Gastrocnemius medialis (tissue), 4 donors: ENCODE measurements around the gene PLD5. TPM values are rescaled to one million over a fixed set of nuclear protein-coding genes. Genes with fewer than 3 reads are reported as not detected.

ENCODE experiments used
- ATAC-seq, 2 donors: fragments of 150-250 bp; one replicate each; pipeline ENCODE4 v1.9.1; 2016
- DNase-seq, 2 donors: peaks; one replicate each; pipeline ENCODE4 v3.0.0-alpha.2; 2019
- H3K27ac ChIP-seq, 4 donors: fragments of 200-600 bp; sonication (generic); 1 replicate in 1 of 4; 2 replicates in 3 of 4; pipeline ENCODE4 v1.5.1; 2016 to 2018; ENCODE audit warnings: mild to moderate bottlenecking in 2 of 4, moderate library complexity in 1 of 4
- H3K27me3 ChIP-seq, 3 donors: fragments of 200-600 bp; sonication (generic) in 2 of 3; 1 replicate in 1 of 3; 2 replicates in 2 of 3; pipeline versions ENCODE4 v1.5.1 to v1.6.0; 2016 to 2019; ENCODE audit warnings: mild to moderate bottlenecking in 1 of 3, moderate library complexity in 1 of 3
- H3K36me3 ChIP-seq, 2 donors: fragments of 200-600 bp; sonication (generic) in 1 of 2; one replicate each; pipeline ENCODE4 v1.5.1; 2017 to 2018
- H3K4me1 ChIP-seq, 2 donors: fragments of 200-600 bp; sonication (generic) in 1 of 2; one replicate each; pipeline ENCODE4 v1.5.1; 2016 to 2017; ENCODE audit warnings: mild to moderate bottlenecking in 2 of 2
- H3K4me3 ChIP-seq, 4 donors: fragments of 200-600 bp; sonication (generic) in 3 of 4; 1 replicate in 1 of 4; 2 replicates in 3 of 4; pipeline ENCODE4 v1.5.1; 2016 to 2019; ENCODE audit warnings: mild to moderate bottlenecking in 2 of 4
- H3K9me3 ChIP-seq, 3 donors: fragments of 200-600 bp; sonication (generic) in 2 of 3; 1 replicate in 1 of 3; 2 replicates in 2 of 3; pipeline ENCODE4 v1.5.1; 2016 to 2019
- CTCF ChIP-seq, 5 experiments: fragments of 450-650 bp in 3 of 5; fragments of 200-600 bp in 2 of 5; sonication (generic) in 2 of 5; IDR thresholded peaks in 4 of 5; conservative IDR thresholded peaks in 1 of 5; 1 replicate in 4 of 5; 2 replicates in 1 of 5; pipeline ENCODE4 v1.5.1; 2016 to 2019; ENCODE audit warnings: antibody characterized with exemption in 5 of 5, mild to moderate bottlenecking in 3 of 5, moderate library complexity in 3 of 5
- POLR2A ChIP-seq, 2 donors: fragments of 450-650 bp; IDR thresholded peaks; one replicate each; pipeline ENCODE4 v1.6.1; 2017; ENCODE audit warnings: antibody characterized with exemption in 2 of 2, mild to moderate bottlenecking in 2 of 2, moderate library complexity in 2 of 2
- in situ Hi-C, 4 donors: fragments of 200-750 bp; cut with MboI; loops; one replicate each; pipeline versions ENCODE4 v1.15.0 to v1.8.0; 2017; ENCODE audit warnings: low sequenced_read_pairs in 4 of 4
- intact Hi-C: fragments of 100-400 bp; cut with DNase I; formaldehyde crosslinking; loops from one replicate; pipeline ENCODE4 v1.15.1; 2023; ENCODE audit warnings: low total_unique reads
- total RNA-seq, 4 donors: library from RNA; depleted of rRNA; stranded (reverse); fragments of >200 nt; gene quantifications; one replicate each; pipeline versions ENCODE4 v1.1.0 to v1.2.3, GENCODE V29; 2016

PLD5 gene
- under 1 TPM in 1 of 4 donors, not detected in 3; 0.04 TPM for total RNA-seq

GRCh38 chr1:242524571-242525359 lies at the start of gene PLD5:
Gene PLD5 (minus strand): TSS chr1:242524697.
- in situ Hi-C loops = no loop called here
- Histone ChIP-seq H3K9me3 (no peaks in the 10 kb centered on the region), H3K4me1 (peaks cover 0 to 10% of the 10 kb centered on the region in 2 donors), H3K27me3 (peaks cover 29 to 30% (median 30%) of the 10 kb centered on the region in 3 donors), H3K36me3 (no peaks in the 10 kb centered on the region), H3K27ac (no peak within 1 kb of the TSS), H3K4me3 (peak within 1 kb of the TSS; percentile 31 to 41 (median 37))
- DNase-seq = no peak
- TF ChIP-seq CTCF (IDR thresholded peaks at IDR 0.05 in 4 of 5, conservative IDR thresholded peaks at IDR 0.05 in 1 of 5) (no peak), POLR2A (IDR thresholded peaks at IDR 0.05) (no peak)
- no peak for ATAC-seq
- intact Hi-C loops = no loop called here

GRCh38 chr1:242569867-242570266 lies 45.4 kb upstream of the PLD5 start:
- no peak for ATAC-seq
- intact Hi-C loops = no loop called here

GRCh38 chr1:242568666-242569065 lies 44.2 kb upstream of the PLD5 start:
- no peak overlapping the region for H3K27ac ChIP-seq
- ATAC-seq = no peak

More at GRCh38 chr1:242569867-242570266, 45.4 kb upstream of the PLD5 start:
- H3K9me3 ChIP-seq = no peaks in the 10 kb centered on the region
- no peaks in the 10 kb centered on the region for H3K27me3 ChIP-seq
- no peak overlapping the region for H3K27ac ChIP-seq
- H3K4me1 ChIP-seq = no peaks in the 10 kb centered on the region
- H3K4me3 ChIP-seq = no peak overlapping the region
- H3K36me3 ChIP-seq = no peaks in the 10 kb centered on the region
- TF ChIP-seq CTCF (IDR thresholded peaks at IDR 0.05 in 4 of 5, conservative IDR thresholded peaks at IDR 0.05 in 1 of 5) (no peak), POLR2A (IDR thresholded peaks at IDR 0.05) (no peak)
- no peak for DNase-seq
- in situ Hi-C loops = no loop called here

GRCh38 chr1:242567596-242567995 lies 43.1 kb upstream of the PLD5 start:
- no peak for TF ChIP-seq CTCF (IDR thresholded peaks at IDR 0.05 in 4 of 5, conservative IDR thresholded peaks at IDR 0.05 in 1 of 5)
- TF ChIP-seq POLR2A (IDR thresholded peaks at IDR 0.05) = no peak
- Histone ChIP-seq H3K36me3 (no peaks in the 10 kb centered on the region), H3K27me3 (no peaks in the 10 kb centered on the region), H3K4me1 (no peaks in the 10 kb centered on the region), H3K27ac (no peak overlapping the region), H3K9me3 (no peaks in the 10 kb centered on the region), H3K4me3 (no peak overlapping the region)
- ATAC-seq (no peak), DNase-seq (no peak)
- intact Hi-C loops = no loop called here
- in situ Hi-C loops = no loop called here

More at GRCh38 chr1:242568666-242569065, 44.2 kb upstream of the PLD5 start:
- in situ Hi-C loops = no loop called here
- intact Hi-C loops = no loop called here
- Histone ChIP-seq H3K36me3 (no peaks in the 10 kb centered on the region), H3K4me1 (no peaks in the 10 kb centered on the region), H3K9me3 (no peaks in the 10 kb centered on the region), H3K27me3 (no peaks in the 10 kb centered on the region), H3K4me3 (no peak overlapping the region)
- DNase-seq = no peak
- TF ChIP-seq CTCF (IDR thresholded peaks at IDR 0.05 in 4 of 5, conservative IDR thresholded peaks at IDR 0.05 in 1 of 5) (no peak), POLR2A (IDR thresholded peaks at IDR 0.05) (no peak)
